Measurements from ENCODE around the gene ZMYND8. TPM values are rescaled to one million over a fixed set of nuclear protein-coding genes. Genes with fewer than 3 reads are reported as not detected.

Gene ZMYND8
- total and polyA plus RNA-seq, 2 donors, result 14.8 to 28.5 TPM

- WGBS, result 33% methylated on average over 6 of the region's 6 CpGs
- H3K4me1 ChIP-seq (ENCODE audit: control insufficient read depth in 2 of 2, insufficient read depth in 2 of 2, low read length in 2 of 2), result no peaks in the 10 kb centered on the region
- no peak for DNase-seq (ENCODE audit: low read depth in 6 of 9, low spot score in 9 of 9)
- no peak overlapping the region for H3K27ac ChIP-seq (ENCODE audit: low read depth in 1 of 2, low read length in 1 of 2)
- H3K9me3 ChIP-seq (ENCODE audit: control insufficient read depth in 2 of 2, insufficient read depth in 1 of 2, low read length in 1 of 2), result no peaks in the 10 kb centered on the region
- H3K36me3 ChIP-seq (ENCODE audit: control insufficient read depth in 2 of 2, insufficient read depth in 2 of 2, low read length in 1 of 2), result no peaks in the 10 kb centered on the region
- no peaks in the 10 kb centered on the region for H3K27me3 ChIP-seq (ENCODE audit: control insufficient read depth in 2 of 2, insufficient read depth in 1 of 2, low read length in 1 of 2)
- H3K4me3 ChIP-seq (ENCODE audit: low read length in 2 of 2), result no peak overlapping the region
These were observed 181.0 kb downstream of the ZMYND8 start for GRCh38 chr20:47175493-47175892.

DNA sequence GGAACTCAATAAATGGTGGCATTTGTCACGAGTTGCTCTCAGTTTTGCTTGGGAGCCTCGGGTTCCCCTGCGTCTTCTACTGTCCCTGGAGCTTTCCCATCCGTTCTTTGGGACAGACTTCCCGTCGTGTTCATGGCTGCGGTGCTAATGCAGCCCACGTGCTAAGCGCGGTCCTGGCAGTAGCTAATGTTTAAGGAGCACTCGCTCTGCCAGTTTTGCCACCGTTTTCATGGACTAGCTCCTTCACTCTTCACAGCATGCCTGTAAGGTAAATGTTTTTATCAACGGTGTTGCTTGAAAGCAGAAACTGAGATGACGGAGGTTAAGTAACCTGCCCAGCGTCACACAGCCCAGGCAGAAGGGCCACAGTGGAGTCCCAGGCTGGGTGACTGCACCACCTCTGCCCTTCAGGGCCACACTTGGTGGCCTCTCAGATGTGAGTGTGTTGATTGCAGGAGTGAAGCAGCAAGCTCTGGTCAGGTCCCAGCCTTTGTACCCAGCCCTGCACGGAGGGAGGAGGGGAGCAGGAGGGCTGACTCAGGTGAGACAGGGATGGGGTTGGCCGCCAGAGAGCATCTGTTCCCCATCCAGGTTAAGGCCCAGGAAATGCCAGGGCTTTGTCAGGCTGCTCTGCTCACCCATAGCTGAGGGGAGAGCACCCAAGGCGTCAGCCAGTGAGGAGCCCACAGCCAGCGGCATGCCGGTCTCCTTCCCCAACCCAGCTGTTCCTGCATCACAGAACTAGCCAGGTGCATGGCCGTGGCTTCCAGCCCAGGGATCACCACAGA lies 181.8 kb downstream of the ZMYND8 start:
- no peaks in the 10 kb centered on the region for H3K36me3 ChIP-seq (ENCODE audit: control insufficient read depth in 2 of 2, insufficient read depth in 2 of 2, low read length in 1 of 2)
- no peak for DNase-seq (ENCODE audit: low read depth in 6 of 9, low spot score in 9 of 9)

GRCh38 chr20:47173596-47174216 lies 182.8 kb downstream of the ZMYND8 start:
- H3K9me3 ChIP-seq (ENCODE audit: control insufficient read depth in 2 of 2, insufficient read depth in 1 of 2, low read length in 1 of 2), result no peaks in the 10 kb centered on the region
- DNase-seq (ENCODE audit: low read depth in 6 of 9, low spot score in 9 of 9), result no peak

More for the DNA sequence above, 181.8 kb downstream of the ZMYND8 start:
- Histone ChIP-seq H3K4me1 (ENCODE audit: control insufficient read depth in 2 of 2, insufficient read depth in 2 of 2, low read length in 2 of 2) (no peaks in the 10 kb centered on the region), H3K4me3 (ENCODE audit: low read length in 2 of 2) (no peak overlapping the region), H3K27me3 (ENCODE audit: control insufficient read depth in 2 of 2, insufficient read depth in 1 of 2, low read length in 1 of 2) (no peaks in the 10 kb centered on the region), H3K9me3 (ENCODE audit: control insufficient read depth in 2 of 2, insufficient read depth in 1 of 2, low read length in 1 of 2) (no peaks in the 10 kb centered on the region), H3K27ac (ENCODE audit: low read depth in 1 of 2, low read length in 1 of 2) (no peak overlapping the region)
- WGBS, result 91% methylated on average over 21 of the region's 21 CpGs

GRCh38 chr20:47172579-47172978 lies 183.9 kb downstream of the ZMYND8 start:
- Histone ChIP-seq H3K4me1 (ENCODE audit: control insufficient read depth in 2 of 2, insufficient read depth in 2 of 2, low read length in 2 of 2) (no peaks in the 10 kb centered on the region), H3K27ac (ENCODE audit: low read depth in 1 of 2, low read length in 1 of 2) (no peak overlapping the region), H3K36me3 (ENCODE audit: control insufficient read depth in 2 of 2, insufficient read depth in 2 of 2, low read length in 1 of 2) (no peaks in the 10 kb centered on the region), H3K4me3 (ENCODE audit: low read length in 2 of 2) (no peak overlapping the region), H3K9me3 (ENCODE audit: control insufficient read depth in 2 of 2, insufficient read depth in 1 of 2, low read length in 1 of 2) (no peaks in the 10 kb centered on the region), H3K27me3 (ENCODE audit: control insufficient read depth in 2 of 2, insufficient read depth in 1 of 2, low read length in 1 of 2) (no peaks in the 10 kb centered on the region)
- DNase-seq (ENCODE audit: low read depth in 6 of 9, low spot score in 9 of 9), result no peak
- 88% methylated on average over 16 of the region's 16 CpGs for WGBS

More at GRCh38 chr20:47173596-47174216, 182.8 kb downstream of the ZMYND8 start:
- H3K4me3 ChIP-seq (ENCODE audit: low read length in 2 of 2), result no peak overlapping the region
- H3K27me3 ChIP-seq (ENCODE audit: control insufficient read depth in 2 of 2, insufficient read depth in 1 of 2, low read length in 1 of 2), result no peaks in the 10 kb centered on the region
- H3K36me3 ChIP-seq (ENCODE audit: control insufficient read depth in 2 of 2, insufficient read depth in 2 of 2, low read length in 1 of 2), result no peaks in the 10 kb centered on the region
- WGBS, result 92% methylated on average over 6 of the region's 6 CpGs
- no peak overlapping the region for H3K27ac ChIP-seq (ENCODE audit: low read depth in 1 of 2, low read length in 1 of 2)
- no peaks in the 10 kb centered on the region for H3K4me1 ChIP-seq (ENCODE audit: control insufficient read depth in 2 of 2, insufficient read depth in 2 of 2, low read length in 2 of 2)

DNA sequence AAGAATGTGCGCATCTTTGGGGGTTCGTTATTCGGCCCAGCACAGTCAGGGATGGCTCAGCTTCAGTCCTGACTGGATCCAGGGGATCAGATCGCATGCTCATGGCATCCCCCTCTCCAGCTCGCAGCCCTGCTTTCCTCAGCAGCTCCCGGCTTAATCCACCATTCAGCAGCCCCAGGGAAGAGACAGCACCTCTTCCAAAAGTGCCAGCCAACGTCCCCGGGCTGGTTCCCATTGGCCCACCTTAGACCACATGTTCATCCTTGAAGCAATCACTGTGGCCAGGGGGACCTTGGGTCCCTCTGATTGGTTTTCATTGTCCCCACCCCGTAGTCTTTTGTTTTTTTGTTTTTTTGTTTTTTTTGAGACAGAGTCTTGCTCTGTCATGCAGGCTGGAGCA lies 188.7 kb downstream of the ZMYND8 start:
- Histone ChIP-seq H3K36me3 (ENCODE audit: control insufficient read depth in 2 of 2, insufficient read depth in 2 of 2, low read length in 1 of 2) (no peaks in the 10 kb centered on the region), H3K4me1 (ENCODE audit: control insufficient read depth in 2 of 2, insufficient read depth in 2 of 2, low read length in 2 of 2) (no peaks in the 10 kb centered on the region), H3K4me3 (ENCODE audit: low read length in 2 of 2) (no peak overlapping the region), H3K27me3 (ENCODE audit: control insufficient read depth in 2 of 2, insufficient read depth in 1 of 2, low read length in 1 of 2) (no peaks in the 10 kb centered on the region), H3K9me3 (ENCODE audit: control insufficient read depth in 2 of 2, insufficient read depth in 1 of 2, low read length in 1 of 2) (no peaks in the 10 kb centered on the region), H3K27ac (ENCODE audit: low read depth in 1 of 2, low read length in 1 of 2) (no peak overlapping the region)
- no peak for DNase-seq (ENCODE audit: low read depth in 6 of 9, low spot score in 9 of 9)
- WGBS, result 87% methylated on average over 9 of the region's 9 CpGs

GRCh38 chr20:47165376-47165865 lies 191.1 kb downstream of the ZMYND8 start:
- DNase-seq (ENCODE audit: low read depth in 6 of 9, low spot score in 9 of 9), result no peak
- no peaks in the 10 kb centered on the region for H3K4me1 ChIP-seq (ENCODE audit: control insufficient read depth in 2 of 2, insufficient read depth in 2 of 2, low read length in 2 of 2)
- 92% methylated on average over 4 of the region's 4 CpGs for WGBS
- no peaks in the 10 kb centered on the region for H3K9me3 ChIP-seq (ENCODE audit: control insufficient read depth in 2 of 2, insufficient read depth in 1 of 2, low read length in 1 of 2)
- H3K36me3 ChIP-seq (ENCODE audit: control insufficient read depth in 2 of 2, insufficient read depth in 2 of 2, low read length in 1 of 2), result no peaks in the 10 kb centered on the region
- H3K27me3 ChIP-seq (ENCODE audit: control insufficient read depth in 2 of 2, insufficient read depth in 1 of 2, low read length in 1 of 2), result no peaks in the 10 kb centered on the region
- no peak overlapping the region for H3K4me3 ChIP-seq (ENCODE audit: low read length in 2 of 2)
- no peak overlapping the region for H3K27ac ChIP-seq (ENCODE audit: low read depth in 1 of 2, low read length in 1 of 2)

DNA sequence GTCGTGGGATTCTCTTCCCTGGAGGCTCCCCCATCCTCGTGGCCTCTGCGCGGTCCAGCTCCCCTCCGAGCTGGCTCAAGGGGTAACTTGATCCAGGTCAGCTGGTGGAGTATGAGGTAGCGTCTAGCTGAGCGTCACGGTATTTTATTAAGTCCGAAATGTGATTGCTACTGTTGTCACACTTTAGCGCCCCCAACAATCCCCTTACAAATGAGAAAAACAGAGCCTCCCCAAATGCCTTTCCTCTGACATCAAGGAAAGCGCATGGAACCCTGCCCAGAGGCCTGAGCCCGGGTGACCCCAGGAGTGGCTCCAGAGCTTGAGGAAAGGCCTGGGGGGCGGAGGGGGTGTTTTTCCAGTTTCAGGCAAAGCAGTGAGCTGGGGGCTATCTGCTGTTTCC lies 192.4 kb downstream of the ZMYND8 start:
- 93% methylated on average over 13 of the region's 13 CpGs for WGBS
- Histone ChIP-seq H3K9me3 (ENCODE audit: control insufficient read depth in 2 of 2, insufficient read depth in 1 of 2, low read length in 1 of 2) (no peaks in the 10 kb centered on the region), H3K4me3 (ENCODE audit: low read length in 2 of 2) (no peak overlapping the region), H3K4me1 (ENCODE audit: control insufficient read depth in 2 of 2, insufficient read depth in 2 of 2, low read length in 2 of 2) (no peaks in the 10 kb centered on the region), H3K36me3 (ENCODE audit: control insufficient read depth in 2 of 2, insufficient read depth in 2 of 2, low read length in 1 of 2) (no peaks in the 10 kb centered on the region), H3K27me3 (ENCODE audit: control insufficient read depth in 2 of 2, insufficient read depth in 1 of 2, low read length in 1 of 2) (no peaks in the 10 kb centered on the region), H3K27ac (ENCODE audit: low read depth in 1 of 2, low read length in 1 of 2) (peak overlapping the region in 1 of 2 donors; percentile 75)
- DNase-seq (ENCODE audit: low read depth in 6 of 9, low spot score in 9 of 9), result no peak

- Histone ChIP-seq H3K27me3 (ENCODE audit: control insufficient read depth in 2 of 2, insufficient read depth in 1 of 2, low read length in 1 of 2) (no peaks in the 10 kb centered on the region), H3K27ac (ENCODE audit: low read depth in 1 of 2, low read length in 1 of 2) (no peak overlapping the region), H3K4me3 (ENCODE audit: low read length in 2 of 2) (no peak overlapping the region), H3K36me3 (ENCODE audit: control insufficient read depth in 2 of 2, insufficient read depth in 2 of 2, low read length in 1 of 2) (no peaks in the 10 kb centered on the region), H3K4me1 (ENCODE audit: control insufficient read depth in 2 of 2, insufficient read depth in 2 of 2, low read length in 2 of 2) (no peaks in the 10 kb centered on the region), H3K9me3 (ENCODE audit: control insufficient read depth in 2 of 2, insufficient read depth in 1 of 2, low read length in 1 of 2) (no peaks in the 10 kb centered on the region)
- DNase-seq (ENCODE audit: low read depth in 6 of 9, low spot score in 9 of 9), result no peak
- WGBS, result 91% methylated on average over 10 of the region's 10 CpGs
These were observed 195.1 kb downstream of the ZMYND8 start for GRCh38 chr20:47161411-47161810.

- no peaks in the 10 kb centered on the region for H3K36me3 ChIP-seq (ENCODE audit: control insufficient read depth in 2 of 2, insufficient read depth in 2 of 2, low read length in 1 of 2)
- H3K4me3 ChIP-seq (ENCODE audit: low read length in 2 of 2), result no peak overlapping the region
- H3K27ac ChIP-seq (ENCODE audit: low read depth in 1 of 2, low read length in 1 of 2), result no peak overlapping the region
- WGBS, result 87% methylated on average over 14 of the region's 14 CpGs
- DNase-seq (ENCODE audit: low read depth in 6 of 9, low spot score in 9 of 9), result no peak
- H3K4me1 ChIP-seq (ENCODE audit: control insufficient read depth in 2 of 2, insufficient read depth in 2 of 2, low read length in 2 of 2), result no peaks in the 10 kb centered on the region
- no peaks in the 10 kb centered on the region for H3K9me3 ChIP-seq (ENCODE audit: control insufficient read depth in 2 of 2, insufficient read depth in 1 of 2, low read length in 1 of 2)
- no peaks in the 10 kb centered on the region for H3K27me3 ChIP-seq (ENCODE audit: control insufficient read depth in 2 of 2, insufficient read depth in 1 of 2, low read length in 1 of 2)
These were observed 195.5 kb downstream of the ZMYND8 start for GRCh38 chr20:47160992-47161391.
